ENCODE data around the gene GNAS-AS1.

The GNAS-AS1 gene

DNA sequence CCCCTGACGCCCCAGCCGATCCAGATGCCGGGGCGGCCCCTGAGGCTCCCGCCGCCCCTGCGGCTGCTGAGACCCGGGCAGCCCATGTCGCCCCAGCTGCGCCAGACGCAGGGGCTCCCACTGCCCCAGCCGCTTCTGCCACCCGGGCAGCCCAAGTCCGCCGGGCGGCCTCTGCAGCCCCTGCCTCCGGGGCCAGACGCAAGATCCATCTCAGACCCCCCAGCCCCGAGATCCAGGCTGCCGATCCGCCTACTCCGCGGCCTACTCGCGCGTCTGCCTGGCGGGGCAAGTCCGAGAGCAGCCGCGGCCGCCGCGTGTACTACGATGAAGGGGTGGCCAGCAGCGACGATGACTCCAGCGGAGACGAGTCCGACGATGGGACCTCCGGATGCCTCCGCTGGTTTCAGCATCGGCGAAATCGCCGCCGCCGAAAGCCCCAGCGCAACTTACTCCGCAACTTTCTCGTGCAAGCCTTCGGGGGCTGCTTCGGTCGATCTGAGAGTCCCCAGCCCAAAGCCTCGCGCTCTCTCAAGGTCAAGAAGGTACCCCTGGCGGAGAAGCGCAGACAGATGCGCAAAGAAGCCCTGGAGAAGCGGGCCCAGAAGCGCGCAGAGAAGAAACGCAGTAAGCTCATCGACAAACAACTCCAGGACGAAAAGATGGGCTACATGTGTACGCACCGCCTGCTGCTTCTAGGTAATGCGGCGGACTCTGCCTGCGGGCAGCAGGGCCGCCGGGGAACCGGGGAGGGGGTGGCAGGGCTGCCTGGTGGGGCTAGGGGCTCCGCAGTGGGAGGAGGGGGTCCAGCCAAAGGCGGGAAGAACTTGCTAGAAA is 4.2 kb upstream of the GNAS-AS1 start:
- DNase-seq: no peak

GRCh38 chr20:58853976-58854637 is 3.4 kb upstream of the GNAS-AS1 start:
- DNase-seq: no peak

DNA sequence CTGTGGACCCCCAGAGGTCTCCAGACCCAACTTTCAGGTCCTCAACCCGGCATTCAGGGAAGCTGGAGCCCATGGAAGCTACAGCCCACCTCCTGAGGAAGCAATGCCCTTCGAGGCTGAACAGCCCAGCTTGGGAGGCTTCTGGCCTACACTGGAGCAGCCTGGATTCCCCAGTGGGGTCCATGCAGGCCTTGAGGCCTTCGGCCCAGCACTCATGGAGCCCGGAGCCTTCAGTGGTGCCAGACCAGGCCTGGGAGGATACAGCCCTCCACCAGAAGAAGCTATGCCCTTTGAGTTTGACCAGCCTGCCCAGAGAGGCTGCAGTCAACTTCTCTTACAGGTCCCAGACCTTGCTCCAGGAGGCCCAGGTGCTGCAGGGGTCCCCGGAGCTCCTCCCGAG is 2.8 kb upstream of the GNAS-AS1 start:
- DNase-seq: no peak

GRCh38 chr20:58852543-58853271 is 2.0 kb upstream of the GNAS-AS1 start, which contains the start of gene GNAS:
Gene GNAS (plus strand): TSS chr20:58852716.
- no peak for DNase-seq

DNA sequence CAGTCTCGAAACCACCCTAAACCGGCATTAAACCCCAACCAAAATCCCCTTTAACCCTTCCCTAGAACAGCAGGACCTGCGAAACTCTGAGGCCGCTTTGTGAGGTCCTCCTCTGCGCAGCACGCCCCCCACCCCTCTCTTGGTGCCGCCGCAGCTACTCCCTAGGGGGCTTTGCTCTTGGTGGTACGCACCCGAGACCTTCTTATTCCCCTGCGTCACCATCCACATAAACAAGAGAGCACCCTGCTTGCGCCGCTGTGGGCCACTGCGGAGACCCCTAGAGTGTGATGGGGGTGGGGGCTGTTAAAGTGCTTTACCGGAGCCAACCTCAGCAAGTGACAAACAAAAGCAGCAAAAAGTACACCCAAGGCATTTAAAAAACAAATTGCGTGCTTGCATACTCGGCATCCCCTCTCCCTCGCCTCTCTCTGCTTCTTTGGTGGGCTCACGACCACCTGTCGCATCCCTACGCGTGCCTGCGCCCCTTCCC is 1.3 kb upstream of the GNAS-AS1 start:
- no peak for DNase-seq

DNA sequence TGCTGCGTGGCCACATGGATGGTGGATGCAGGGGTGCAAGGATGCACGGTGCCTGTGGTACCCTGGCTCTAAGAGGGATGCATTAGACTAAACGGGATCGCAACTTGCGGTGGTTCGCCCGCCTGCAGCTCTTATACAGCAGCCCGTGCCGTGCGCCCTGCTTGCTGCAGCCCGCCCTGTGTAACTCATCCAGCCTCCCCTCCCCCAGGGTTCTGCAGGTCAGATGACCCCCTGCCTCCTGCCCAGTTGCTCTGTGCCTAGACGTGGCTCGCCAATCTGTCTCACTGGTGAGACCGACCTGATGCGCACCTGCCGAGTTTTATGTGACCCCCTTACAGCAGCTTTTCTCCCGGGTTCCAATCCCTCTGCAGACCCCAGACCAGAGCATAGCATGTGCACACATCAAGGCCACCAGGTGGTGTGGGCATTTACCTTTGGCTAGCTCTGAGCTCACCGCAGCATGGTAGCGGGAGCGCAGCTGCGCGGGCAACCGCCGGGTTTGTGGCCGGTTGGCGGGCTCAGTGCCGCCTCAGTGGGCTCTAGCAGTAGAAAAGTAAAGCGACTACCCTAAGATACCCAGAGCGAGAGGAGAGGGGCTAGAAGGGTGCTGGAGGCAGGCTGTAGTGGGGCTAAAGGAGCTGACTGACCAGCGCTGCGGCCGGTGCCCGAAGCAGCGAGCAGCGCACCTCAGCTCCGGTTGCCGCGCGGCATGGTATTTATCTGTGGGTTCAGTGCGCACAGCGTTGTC is 693 bp upstream of the GNAS-AS1 start:
- no peak for DNase-seq

DNA sequence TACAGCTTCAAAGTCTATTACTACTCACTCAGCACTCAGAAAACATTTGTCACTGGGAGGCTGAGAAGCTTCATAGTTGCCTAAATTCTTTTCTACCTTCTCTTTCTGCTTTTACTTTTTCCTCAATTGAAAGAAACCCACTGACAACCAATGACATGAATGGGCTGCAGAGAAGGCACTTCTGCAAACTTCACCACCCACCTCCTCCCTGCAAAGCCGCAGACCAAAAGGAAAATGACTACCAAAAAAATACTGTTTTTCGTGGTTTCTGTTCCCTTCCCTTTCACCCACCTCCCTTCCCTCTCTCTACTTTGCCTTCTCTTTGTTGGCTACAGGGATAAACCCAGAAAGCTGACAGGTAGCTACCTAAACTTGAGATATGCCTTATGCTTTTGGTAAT is 3.2 kb downstream of the GNAS-AS1 start:
- DNase-seq: no peak

DNA sequence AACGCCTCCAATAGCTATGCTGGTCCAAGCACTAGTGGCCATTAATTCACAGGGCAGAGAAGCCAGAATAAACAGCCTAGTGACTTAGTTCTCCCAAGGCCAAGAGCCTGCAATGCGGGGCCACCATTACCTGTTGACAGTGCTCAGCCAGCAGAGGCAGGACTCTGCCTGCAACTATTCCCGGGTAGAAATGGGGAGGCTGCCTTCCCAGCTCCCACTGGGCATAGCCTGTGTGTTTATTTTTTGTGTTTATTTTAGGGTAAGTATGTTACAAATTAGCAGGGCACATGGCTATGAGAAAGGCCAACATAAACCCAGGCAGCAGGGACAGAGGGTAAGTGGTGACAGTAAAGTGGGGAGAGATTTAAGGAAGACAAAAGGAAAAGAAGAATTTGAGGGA is 5.0 kb downstream of the GNAS-AS1 start:
- no peak for DNase-seq

DNA sequence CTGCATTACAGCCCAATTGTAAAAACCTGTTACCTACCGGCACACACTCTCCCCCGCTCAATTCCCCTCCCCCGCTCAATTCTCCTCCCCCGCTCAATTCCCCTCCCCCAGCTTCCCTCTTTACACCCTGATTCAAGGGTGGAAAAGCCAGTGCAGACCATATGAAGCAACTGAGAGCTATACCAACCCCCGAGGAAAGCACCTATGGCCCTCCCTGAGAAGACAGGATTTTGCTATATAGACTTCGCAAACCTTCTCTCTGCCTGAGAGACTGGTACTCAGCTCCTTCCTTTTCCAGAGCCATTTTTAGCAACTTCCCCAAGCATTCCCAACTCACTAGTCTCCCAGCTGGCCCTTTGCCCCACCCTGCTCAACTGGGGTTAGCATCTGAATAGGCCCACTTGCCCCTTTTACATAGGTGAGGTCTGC is 7.6 kb downstream of the GNAS-AS1 start:
- DNase-seq: no peak

GRCh38 chr20:58842276-58842675 is 8.4 kb downstream of the GNAS-AS1 start:
- no peak for DNase-seq

DNA sequence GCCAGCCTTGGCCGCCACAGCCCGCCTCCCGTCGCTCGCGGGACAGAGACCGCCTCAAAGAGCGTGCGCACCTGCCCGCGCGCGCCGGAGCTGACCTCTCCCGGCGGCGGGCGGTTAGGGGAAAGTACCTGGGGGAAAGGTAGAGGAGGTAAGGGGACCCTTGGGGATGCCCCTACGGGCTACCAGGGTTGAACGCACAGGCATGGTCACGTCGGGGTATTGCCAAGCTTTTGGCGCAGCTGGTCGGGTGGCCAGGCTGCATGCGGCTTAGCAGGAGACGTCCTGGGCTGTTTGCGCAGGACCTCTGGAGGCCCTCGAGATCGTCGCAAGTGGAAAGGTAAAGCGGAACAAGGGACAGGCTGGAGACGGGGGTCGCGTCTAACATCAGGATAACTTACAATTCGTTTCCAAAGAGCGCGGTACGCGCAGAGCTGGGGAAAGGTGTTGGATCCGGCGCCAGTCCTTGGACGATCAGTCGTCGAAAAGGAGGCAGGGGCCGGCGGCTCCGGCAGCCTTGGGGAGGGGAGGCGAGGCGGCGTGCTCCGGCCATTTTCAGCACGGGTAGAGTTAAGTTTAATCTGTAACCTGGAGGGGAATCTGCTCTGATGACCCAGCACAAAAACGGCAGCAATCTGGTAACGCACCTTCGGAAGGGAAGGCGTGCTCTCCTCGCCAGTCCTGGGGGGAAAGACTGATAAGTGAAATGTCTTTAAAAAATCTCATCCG is 9.0 kb downstream of the GNAS-AS1 start:
- no peak for DNase-seq

DNA sequence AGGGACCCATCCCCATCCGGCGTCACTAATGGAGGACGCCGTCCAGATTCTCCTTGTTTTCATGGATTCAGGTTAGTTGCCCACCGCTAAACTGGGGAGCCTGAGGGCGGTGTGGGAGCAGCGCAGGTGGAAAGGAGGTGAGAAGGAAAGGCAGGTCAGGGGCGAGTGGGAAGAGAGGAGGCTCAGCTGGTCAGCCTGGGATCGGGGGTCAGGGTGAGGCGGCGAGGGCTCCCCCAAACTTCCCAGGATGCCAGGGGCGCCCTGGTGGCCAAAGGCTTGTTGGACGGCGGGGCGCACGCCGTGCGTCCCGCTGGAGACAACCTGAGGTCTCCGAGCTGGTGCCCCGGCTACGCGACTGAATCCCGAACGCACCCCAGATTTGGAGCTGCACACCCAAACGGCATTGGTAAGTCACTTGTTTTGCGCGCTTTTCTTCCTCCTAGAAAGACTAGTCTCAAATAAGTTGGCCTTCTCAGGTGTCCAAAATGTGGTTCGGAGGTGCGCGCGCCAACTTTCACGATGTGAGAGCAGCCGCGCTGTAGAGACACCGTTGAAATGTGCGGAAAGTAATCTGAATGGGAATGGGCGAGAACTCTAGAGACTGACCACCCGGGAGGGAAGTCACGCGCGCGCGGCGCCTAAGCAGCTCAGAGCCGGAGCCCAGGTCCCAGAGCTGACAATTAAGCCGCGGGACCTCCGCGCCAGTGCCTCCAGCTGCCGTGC is 9.7 kb downstream of the GNAS-AS1 start:
- DNase-seq: no peak

- no peak for DNase-seq
These were observed 10.5 kb downstream of the GNAS-AS1 start for GRCh38 chr20:58839991-58840747.

DNA sequence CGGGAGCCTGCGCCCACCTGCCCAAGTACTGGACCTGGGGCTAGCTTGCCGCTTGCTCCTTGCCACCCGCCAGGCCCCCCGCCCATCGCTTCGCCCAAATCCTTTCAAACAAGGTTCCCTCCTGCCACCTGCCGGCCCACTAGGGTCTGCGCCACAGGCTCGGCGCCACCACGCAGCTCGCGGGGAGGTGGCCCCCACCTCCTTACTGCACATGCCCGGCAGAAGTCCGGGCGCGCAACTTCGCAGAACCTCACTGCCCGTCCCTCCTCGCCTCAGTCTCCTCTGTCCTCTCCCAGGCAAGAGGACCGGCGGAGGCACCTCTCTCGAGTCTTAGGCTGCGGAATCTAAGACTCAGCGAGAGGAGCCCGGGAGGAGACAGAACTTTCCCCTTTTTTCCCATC is 11.2 kb downstream of the GNAS-AS1 start:
- DNase-seq: no peak

GRCh38 chr20:58838174-58838573 is 12.5 kb downstream of the GNAS-AS1 start:
- no peak for DNase-seq

DNA sequence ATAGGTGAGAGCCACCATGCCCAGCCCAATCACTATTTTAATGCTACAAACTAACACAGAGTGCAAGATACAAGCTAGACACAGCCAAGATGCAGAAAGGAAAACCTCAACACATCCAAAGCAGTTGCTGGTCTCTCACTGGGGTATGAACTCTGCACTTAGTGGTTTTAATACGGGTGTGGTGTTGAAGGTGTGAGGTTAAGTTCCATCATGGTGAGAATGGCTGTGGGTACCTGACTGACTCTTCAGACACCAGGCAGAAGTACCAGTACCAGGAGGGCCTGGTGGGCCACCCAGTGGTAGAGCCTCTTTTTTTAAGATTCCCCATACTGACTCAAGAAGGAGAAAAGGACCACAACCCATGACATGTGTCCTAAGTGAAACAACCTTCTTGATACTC is 13.0 kb downstream of the GNAS-AS1 start:
- DNase-seq: no peak

DNA sequence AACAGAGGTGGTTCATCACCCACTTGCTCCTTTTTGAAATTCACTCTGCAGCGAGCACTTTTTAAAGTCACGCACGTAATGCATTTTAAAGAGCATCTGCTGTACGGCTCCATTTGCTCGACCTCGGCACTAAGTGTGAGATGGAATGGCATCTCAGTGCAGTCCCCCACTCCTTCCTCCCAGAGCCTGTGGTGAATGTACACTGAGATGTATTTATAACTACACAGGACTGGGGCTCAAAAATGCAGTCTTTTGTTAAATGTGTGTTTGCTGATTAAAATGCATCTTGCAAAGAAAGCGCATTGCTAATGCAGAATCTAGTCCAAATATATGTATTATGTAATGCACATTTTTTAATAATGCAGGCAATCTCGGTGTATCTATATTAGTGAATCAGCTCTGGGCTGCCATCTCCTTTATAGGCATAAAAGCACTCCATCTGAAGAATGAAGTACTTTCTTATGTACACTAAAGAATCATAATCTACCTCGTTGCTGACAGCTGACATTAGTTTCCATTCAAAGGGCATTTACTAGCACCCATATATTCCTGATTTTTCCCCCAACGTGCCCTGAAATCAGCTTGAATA is 14.0 kb downstream of the GNAS-AS1 start:
- DNase-seq: no peak

DNA sequence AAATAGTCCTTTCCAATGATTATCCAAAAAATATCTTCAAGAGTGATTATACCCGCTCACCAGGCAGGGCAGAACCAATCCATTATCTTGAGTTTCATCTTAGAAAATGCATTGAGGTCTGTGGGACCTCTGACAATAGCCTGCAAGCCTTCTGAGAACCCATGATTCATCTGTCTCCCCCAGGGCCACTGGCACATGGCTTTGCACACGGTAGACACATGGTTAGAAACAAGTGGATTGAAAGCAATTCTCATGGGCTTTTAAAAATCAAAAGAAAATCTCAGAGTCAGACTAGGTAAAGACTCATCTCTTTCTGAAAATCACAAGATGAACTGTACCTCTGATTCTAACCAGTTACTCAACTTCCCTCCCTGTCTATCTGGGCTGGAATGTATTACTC is 15.5 kb downstream of the GNAS-AS1 start:
- no peak for DNase-seq

DNA sequence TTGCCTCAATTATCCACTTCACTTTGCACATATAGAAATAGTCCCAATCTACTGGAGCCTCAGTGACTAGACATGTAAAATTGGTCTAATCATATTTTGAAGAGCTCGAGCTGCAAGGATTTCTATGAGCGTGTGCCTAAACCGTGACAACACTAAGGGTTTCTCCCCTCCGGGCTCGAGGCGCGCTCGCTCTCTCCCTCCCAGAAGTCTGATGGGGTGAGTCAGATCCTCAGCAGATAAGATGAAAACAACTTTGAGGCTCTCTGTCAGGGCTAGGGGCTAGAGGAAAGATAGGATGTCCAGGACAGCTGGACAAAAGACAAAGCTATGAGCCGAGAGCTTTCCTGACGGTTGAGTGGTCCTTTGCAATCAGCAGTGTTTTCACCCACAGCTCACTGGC is 16.8 kb downstream of the GNAS-AS1 start:
- DNase-seq: no peak

DNA sequence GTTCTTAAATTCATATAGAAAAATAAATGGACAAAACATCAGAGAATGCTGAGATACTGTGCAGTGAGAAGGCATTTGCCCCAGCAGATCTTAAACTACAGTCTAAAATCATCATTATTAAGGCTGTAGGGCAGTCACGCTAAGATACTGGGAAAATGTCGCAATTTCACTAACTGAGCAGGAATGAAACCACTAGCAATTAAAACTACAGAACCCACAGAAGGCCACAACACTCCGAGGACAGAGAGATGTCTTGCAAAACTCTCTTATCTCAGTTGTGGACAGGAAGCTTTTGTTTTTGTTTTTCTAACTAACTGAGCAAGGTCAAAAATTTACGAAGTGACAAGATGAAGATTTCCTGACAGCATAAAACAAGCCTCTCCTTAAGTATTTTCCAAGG is 18.2 kb downstream of the GNAS-AS1 start:
- no peak for DNase-seq

Measured in NCI-H524 treated with DMSO at 0.1 percent for 48 hours (cell line).